GM12878 (cell line): ENCODE results near the gene ATAD2B. TPM values are rescaled to one million over a fixed set of nuclear protein-coding genes. Genes with fewer than 3 reads are reported as not detected.
A peak's percentile ranks its signal among the peaks of the same experiment; 100 is the strongest.

Experiments
- BMI1 ChIP-seq: fragments of 450-650 bp; IDR thresholded peaks from 2 replicates; pipeline ENCODE4 v1.6.1; 2016; ENCODE audit warnings: mild to moderate bottlenecking, moderate library complexity, borderline replicate concordance
- BRCA1 ChIP-seq: IDR thresholded peaks from 2 replicates; pipeline ENCODE4 v1.6.1; 2011; ENCODE audit warnings: low read depth, low read length, improper control_type of control experiment
- CREM ChIP-seq: IDR thresholded peaks from 2 replicates; pipeline ENCODE4 v1.6.1; 2014; ENCODE audit warnings: antibody characterized with exemption, low read depth
- EED ChIP-seq: sonication (generic); IDR thresholded peaks from 2 replicates; pipeline ENCODE4 v1.6.1; 2016; ENCODE audit warnings: antibody characterized with exemption, low read depth
- EP300 ChIP-seq, 2 experiments: fragments of 150-350 bp in 1 of 2; IDR thresholded peaks; 2 replicates each; pipeline ENCODE4 v1.6.1; 2011 to 2012; ENCODE audit warnings: low read depth in 2 of 2, low read length in 2 of 2, borderline replicate concordance in 1 of 2, improper control_type of control experiment in 1 of 2, inconsistent platforms in 1 of 2; ENCODE audit not compliant: control insufficient read depth in 1 of 2
- HCFC1 ChIP-seq: fragments of 150-350 bp; IDR thresholded peaks from 2 replicates; pipeline ENCODE4 v1.6.1; 2014; ENCODE audit warnings: low read length
- IKZF2 ChIP-seq, 2 experiments: fragments of 450-650 bp; IDR thresholded peaks; 2 replicates each; pipeline ENCODE4 v1.6.1; 2017; ENCODE audit warnings: mild to moderate bottlenecking in 2 of 2, moderate library complexity in 2 of 2
- KLF5 ChIP-seq: fragments of 450-650 bp; IDR thresholded peaks from 2 replicates; pipeline ENCODE4 v1.6.1; 2014; ENCODE audit warnings: mild to moderate bottlenecking; ENCODE audit not compliant: partially characterized antibody
- MEF2A ChIP-seq: IDR thresholded peaks from 2 replicates; pipeline ENCODE4 v1.6.1; 2011; ENCODE audit warnings: low read depth, mild to moderate bottlenecking, low read length, moderate library complexity; ENCODE audit not compliant: insufficient read depth
- MEF2B ChIP-seq: fragments of 450-650 bp; IDR thresholded peaks from 2 replicates; pipeline ENCODE4 v1.6.1; 2018; ENCODE audit warnings: mild to moderate bottlenecking, moderate library complexity; ENCODE audit not compliant: partially characterized antibody, poor library complexity, severe bottlenecking
- MYC ChIP-seq: IDR thresholded peaks from 2 replicates; pipeline ENCODE4 v1.6.1; 2011; ENCODE audit warnings: mild to moderate bottlenecking, low read length, moderate library complexity, inconsistent platforms; ENCODE audit not compliant: insufficient read depth, insufficient replicate concordance, insufficient read length, severe bottlenecking
- NFXL1 ChIP-seq: fragments of 450-650 bp; IDR thresholded peaks from 2 replicates; pipeline ENCODE4 v1.6.1; 2017; ENCODE audit warnings: antibody characterized with exemption, mild to moderate bottlenecking, borderline replicate concordance
- RAD51 ChIP-seq: fragments of 450-650 bp; IDR thresholded peaks from 2 replicates; pipeline ENCODE4 v1.6.1; 2016; ENCODE audit warnings: moderate library complexity, mild to moderate bottlenecking, inconsistent platforms
- RELA ChIP-seq: fragments of 450-650 bp; IDR thresholded peaks from 2 replicates; pipeline ENCODE4 v1.8.0; 2014; ENCODE audit warnings: borderline replicate concordance; ENCODE audit not compliant: partially characterized antibody
- SMAD5 ChIP-seq: IDR thresholded peaks from 2 replicates; pipeline ENCODE4 v1.6.1; 2016; ENCODE audit warnings: antibody characterized with exemption, low read depth
- SREBF2 ChIP-seq: IDR thresholded peaks from 2 replicates; pipeline ENCODE4 v1.6.1; 2012; ENCODE audit warnings: mild to moderate bottlenecking, low read length
- SRF ChIP-seq, 2 experiments: IDR thresholded peaks; 2 replicates each; pipeline ENCODE4 v1.6.1; 2011; ENCODE audit warnings: low read depth in 2 of 2, low read length in 2 of 2, mild to moderate bottlenecking in 1 of 2, moderate library complexity in 1 of 2
- STAT1 ChIP-seq: fragments of 450-650 bp; conservative IDR thresholded peaks from 2 replicates; pipeline ENCODE4 v1.6.1; 2014; ENCODE audit warnings: antibody characterized with exemption, mild to moderate bottlenecking
- TAF1 ChIP-seq: IDR thresholded peaks from 2 replicates; pipeline ENCODE4 v1.6.1; 2011; ENCODE audit warnings: mild to moderate bottlenecking, low read depth, low read length, borderline replicate concordance
- YBX1 ChIP-seq: fragments of 450-650 bp; IDR thresholded peaks from 2 replicates; pipeline ENCODE4 v1.6.1; 2016; ENCODE audit warnings: antibody characterized with exemption
- ZNF217 ChIP-seq: fragments of 450-650 bp; IDR thresholded peaks from 2 replicates; pipeline ENCODE4 v1.6.1; 2017; ENCODE audit warnings: antibody characterized with exemption, mild to moderate bottlenecking
- polyA plus RNA-seq, 11 experiments: library from polyadenylated mRNA; depleted of rRNA in 4 of 11; unstranded in 6 of 11; stranded (reverse) in 5 of 11; fragments of >200 nt; fragmentation: Nextera tagmentation in 4 of 11; fragmentation: Illumina TruSeq in 1 of 11; extraction: Ambion mirVana in 4 of 11; extraction: Trizol in 1 of 11; gene quantifications; 1 replicate in 1 of 11; 2 replicates in 10 of 11; pipeline versions ENCODE4 v1.2.1 to v1.2.3, GENCODE V29; 2011 to 2016; ENCODE audit warnings: inconsistent platforms in 2 of 11, missing spikeins in 2 of 11, low read depth in 1 of 11
- total RNA-seq, 4 experiments: library from RNA; depleted of rRNA in 3 of 4; stranded (reverse); fragments of >200 nt in 3 of 4; fragmentation: Illumina TruSeq in 1 of 4; extraction: Trizol in 1 of 4; gene quantifications; 2 replicates each; pipeline versions ENCODE4 v1.2.1 to v1.2.3, GENCODE V29; 2013 to 2021
- TF ChIP-seq, protein P1 (sequence below): fragments of 450-650 bp; IDR thresholded peaks from 2 replicates; pipeline ENCODE4 v1.6.1; 2017; ENCODE audit warnings: mild to moderate bottlenecking, moderate library complexity
- TF ChIP-seq, protein P2 (sequence below): IDR thresholded peaks from 2 replicates; pipeline ENCODE4 v1.6.1; 2012; ENCODE audit warnings: low read depth, low read length, improper control_type of control experiment
- TF ChIP-seq, protein P3 (sequence below): fragments of 450-650 bp; IDR thresholded peaks from 2 replicates; pipeline ENCODE4 v1.6.1; 2017; ENCODE audit warnings: mild to moderate bottlenecking, low read depth, inconsistent platforms; ENCODE audit not compliant: poor library complexity, severe bottlenecking

Gene ATAD2B
- total and polyA plus RNA-seq, 10 of the 15 experiments (the other 5 are each of a cell fraction or from before 2014, with no cell fraction given) = 3.6 to 29.9 (median 16.8) TPM

DNA sequence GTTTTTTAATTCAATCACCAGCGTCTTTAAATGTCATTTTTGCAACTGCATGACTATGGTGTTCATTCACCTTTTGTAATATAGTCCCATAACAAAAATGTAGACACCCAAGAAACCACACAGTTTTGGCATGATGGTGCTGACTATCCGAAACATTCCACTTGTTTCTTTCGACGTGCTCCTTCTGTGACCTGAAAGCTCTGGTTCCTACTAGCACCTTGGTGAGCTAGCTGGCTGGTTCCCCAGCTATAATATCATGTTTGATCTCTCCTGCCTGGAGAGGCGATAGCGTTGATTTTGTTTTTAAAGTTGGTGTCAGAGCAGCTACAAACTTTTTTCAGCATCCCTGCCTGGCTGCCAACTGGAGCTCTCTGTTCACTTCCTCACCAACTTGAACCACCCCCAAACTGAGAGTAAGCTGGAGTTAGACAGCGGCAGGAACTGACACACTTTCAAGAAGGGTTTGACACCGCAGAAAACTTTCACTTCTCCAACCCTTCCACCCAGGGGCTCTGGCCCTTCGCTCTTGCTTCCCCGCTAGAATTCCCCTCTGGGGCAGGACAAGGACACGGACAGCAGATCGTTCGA, 1.1 kb downstream of the ATAD2B start (continued):
- TF ChIP-seq, protein P1, sequence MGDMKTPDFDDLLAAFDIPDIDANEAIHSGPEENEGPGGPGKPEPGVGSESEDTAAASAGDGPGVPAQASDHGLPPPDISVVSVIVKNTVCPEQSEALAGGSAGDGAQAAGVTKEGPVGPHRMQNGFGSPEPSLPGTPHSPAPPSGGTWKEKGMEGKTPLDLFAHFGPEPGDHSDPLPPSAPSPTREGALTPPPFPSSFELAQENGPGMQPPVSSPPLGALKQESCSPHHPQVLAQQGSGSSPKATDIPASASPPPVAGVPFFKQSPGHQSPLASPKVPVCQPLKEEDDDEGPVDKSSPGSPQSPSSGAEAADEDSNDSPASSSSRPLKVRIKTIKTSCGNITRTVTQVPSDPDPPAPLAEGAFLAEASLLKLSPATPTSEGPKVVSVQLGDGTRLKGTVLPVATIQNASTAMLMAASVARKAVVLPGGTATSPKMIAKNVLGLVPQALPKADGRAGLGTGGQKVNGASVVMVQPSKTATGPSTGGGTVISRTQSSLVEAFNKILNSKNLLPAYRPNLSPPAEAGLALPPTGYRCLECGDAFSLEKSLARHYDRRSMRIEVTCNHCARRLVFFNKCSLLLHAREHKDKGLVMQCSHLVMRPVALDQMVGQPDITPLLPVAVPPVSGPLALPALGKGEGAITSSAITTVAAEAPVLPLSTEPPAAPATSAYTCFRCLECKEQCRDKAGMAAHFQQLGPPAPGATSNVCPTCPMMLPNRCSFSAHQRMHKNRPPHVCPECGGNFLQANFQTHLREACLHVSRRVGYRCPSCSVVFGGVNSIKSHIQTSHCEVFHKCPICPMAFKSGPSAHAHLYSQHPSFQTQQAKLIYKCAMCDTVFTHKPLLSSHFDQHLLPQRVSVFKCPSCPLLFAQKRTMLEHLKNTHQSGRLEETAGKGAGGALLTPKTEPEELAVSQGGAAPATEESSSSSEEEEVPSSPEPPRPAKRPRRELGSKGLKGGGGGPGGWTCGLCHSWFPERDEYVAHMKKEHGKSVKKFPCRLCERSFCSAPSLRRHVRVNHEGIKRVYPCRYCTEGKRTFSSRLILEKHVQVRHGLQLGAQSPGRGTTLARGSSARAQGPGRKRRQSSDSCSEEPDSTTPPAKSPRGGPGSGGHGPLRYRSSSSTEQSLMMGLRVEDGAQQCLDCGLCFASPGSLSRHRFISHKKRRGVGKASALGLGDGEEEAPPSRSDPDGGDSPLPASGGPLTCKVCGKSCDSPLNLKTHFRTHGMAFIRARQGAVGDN = no peak
- TF ChIP-seq IKZF2 (IDR thresholded peaks at IDR 0.05) = peak; percentile 95 to 96
- TF ChIP-seq, protein P2, sequence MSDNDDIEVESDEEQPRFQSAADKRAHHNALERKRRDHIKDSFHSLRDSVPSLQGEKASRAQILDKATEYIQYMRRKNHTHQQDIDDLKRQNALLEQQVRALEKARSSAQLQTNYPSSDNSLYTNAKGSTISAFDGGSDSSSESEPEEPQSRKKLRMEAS = no peak
- TF ChIP-seq STAT1 = no peak
- no peak for TF ChIP-seq RAD51
- peak; percentile 99 for TF ChIP-seq EED
- peak; percentile 66 to 87; a peak in 2 of 4 replicates for TF ChIP-seq EP300 (IDR thresholded peaks at IDR 0.05; ENCODE audit: borderline replicate concordance in 1 of 2, control insufficient read depth in 1 of 2, low read depth in 2 of 2, low read length in 2 of 2)
- TF ChIP-seq SREBF2 = 0 out of 2 replicates have a peak, but pooled peaks have one; percentile 25
- TF ChIP-seq BMI1 = peak; percentile 56; the same call in 1 of the 2 replicates
- TF ChIP-seq ZNF217 = peak; percentile 47; the same call in 1 of the 2 replicates
- 0 out of 2 replicates have a peak, but pooled peaks have one; percentile 72 for TF ChIP-seq SMAD5
- TF ChIP-seq BRCA1 = no peak
- no peak for TF ChIP-seq KLF5
- no peak for TF ChIP-seq MYC
- peak in 1 of 2 experiments; percentile 54; a peak in 1 of 4 replicates for TF ChIP-seq SRF (IDR thresholded peaks at IDR 0.05; ENCODE audit: low read depth in 2 of 2, low read length in 2 of 2)
- peak; percentile 76; the same call in 1 of the 2 replicates for TF ChIP-seq CREM
- TF ChIP-seq MEF2B = peak; percentile 46
- peak; percentile 92 for TF ChIP-seq TAF1
- no peak for TF ChIP-seq YBX1
- no peak; the same call in 1 of the 2 replicates for TF ChIP-seq HCFC1
- TF ChIP-seq, protein P3, sequence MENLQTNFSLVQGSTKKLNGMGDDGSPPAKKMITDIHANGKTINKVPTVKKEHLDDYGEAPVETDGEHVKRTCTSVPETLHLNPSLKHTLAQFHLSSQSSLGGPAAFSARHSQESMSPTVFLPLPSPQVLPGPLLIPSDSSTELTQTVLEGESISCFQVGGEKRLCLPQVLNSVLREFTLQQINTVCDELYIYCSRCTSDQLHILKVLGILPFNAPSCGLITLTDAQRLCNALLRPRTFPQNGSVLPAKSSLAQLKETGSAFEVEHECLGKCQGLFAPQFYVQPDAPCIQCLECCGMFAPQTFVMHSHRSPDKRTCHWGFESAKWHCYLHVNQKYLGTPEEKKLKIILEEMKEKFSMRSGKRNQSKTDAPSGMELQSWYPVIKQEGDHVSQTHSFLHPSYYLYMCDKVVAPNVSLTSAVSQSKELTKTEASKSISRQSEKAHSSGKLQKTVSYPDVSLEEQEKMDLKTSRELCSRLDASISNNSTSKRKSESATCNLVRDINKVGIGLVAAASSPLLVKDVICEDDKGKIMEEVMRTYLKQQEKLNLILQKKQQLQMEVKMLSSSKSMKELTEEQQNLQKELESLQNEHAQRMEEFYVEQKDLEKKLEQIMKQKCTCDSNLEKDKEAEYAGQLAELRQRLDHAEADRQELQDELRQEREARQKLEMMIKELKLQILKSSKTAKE = peak; percentile 91
- TF ChIP-seq MEF2A = peak; percentile 62
- no peak for TF ChIP-seq RELA
- TF ChIP-seq NFXL1 = no peak
